GM12874 (cell line): Measurements from ENCODE around the gene KRTAP21-2.

ENCODE experiments used
- CTCF ChIP-seq: IDR thresholded peaks from 2 replicates; pipeline ENCODE4 v1.5.1; 2011; ENCODE audit warnings: low read depth, mild to moderate bottlenecking, control low read depth, low read length, moderate library complexity; ENCODE audit not compliant: insufficient read depth

The KRTAP21-2 gene

GRCh38 chr21:30713766-30714165, 33.3 kb downstream of the KRTAP21-2 start:
- TF ChIP-seq CTCF, result no peak

GRCh38 chr21:30710499-30710898, 36.6 kb downstream of the KRTAP21-2 start:
- TF ChIP-seq CTCF, result no peak

- TF ChIP-seq CTCF, result no peak
Observed at GRCh38 chr21:30707409-30707808, 39.6 kb downstream of the KRTAP21-2 start.
